Ishikawa (cell line): ENCODE results near the gene RASGEF1B.

Source experiments
- EP300 ChIP-seq: IDR thresholded peaks from 2 replicates; pipeline ENCODE4 v1.6.1; 2012; ENCODE audit warnings: borderline replicate concordance
- FOXM1 ChIP-seq: IDR thresholded peaks from 2 replicates; pipeline ENCODE4 v1.6.1; 2012; ENCODE audit warnings: low read depth, borderline replicate concordance
- REST ChIP-seq: IDR thresholded peaks from 2 replicates; pipeline ENCODE4 v1.6.1; 2012; ENCODE audit warnings: low read depth, mild to moderate bottlenecking
- TAF1 ChIP-seq: IDR thresholded peaks from 2 replicates; pipeline ENCODE4 v1.6.1; 2012; ENCODE audit warnings: low read depth, mild to moderate bottlenecking
- TEAD4 ChIP-seq: IDR thresholded peaks from 2 replicates; pipeline ENCODE4 v1.6.1; 2012
- YY1 ChIP-seq: IDR thresholded peaks from 2 replicates; pipeline ENCODE4 v1.6.1; 2012; ENCODE audit warnings: low read depth
- ZBTB7A ChIP-seq: IDR thresholded peaks from 2 replicates; pipeline ENCODE4 v1.6.1; 2012; ENCODE audit warnings: low read depth

GRCh38 chr4:81453024-81453423 is 18.7 kb downstream of the RASGEF1B start:
- TF ChIP-seq EP300 (no peak), REST (no peak), ZBTB7A (no peak), TEAD4 (no peak), YY1 (no peak), TAF1 (no peak), FOXM1 (no peak)
